Measurements from ENCODE around the gene KRTAP10-6.

DNA sequence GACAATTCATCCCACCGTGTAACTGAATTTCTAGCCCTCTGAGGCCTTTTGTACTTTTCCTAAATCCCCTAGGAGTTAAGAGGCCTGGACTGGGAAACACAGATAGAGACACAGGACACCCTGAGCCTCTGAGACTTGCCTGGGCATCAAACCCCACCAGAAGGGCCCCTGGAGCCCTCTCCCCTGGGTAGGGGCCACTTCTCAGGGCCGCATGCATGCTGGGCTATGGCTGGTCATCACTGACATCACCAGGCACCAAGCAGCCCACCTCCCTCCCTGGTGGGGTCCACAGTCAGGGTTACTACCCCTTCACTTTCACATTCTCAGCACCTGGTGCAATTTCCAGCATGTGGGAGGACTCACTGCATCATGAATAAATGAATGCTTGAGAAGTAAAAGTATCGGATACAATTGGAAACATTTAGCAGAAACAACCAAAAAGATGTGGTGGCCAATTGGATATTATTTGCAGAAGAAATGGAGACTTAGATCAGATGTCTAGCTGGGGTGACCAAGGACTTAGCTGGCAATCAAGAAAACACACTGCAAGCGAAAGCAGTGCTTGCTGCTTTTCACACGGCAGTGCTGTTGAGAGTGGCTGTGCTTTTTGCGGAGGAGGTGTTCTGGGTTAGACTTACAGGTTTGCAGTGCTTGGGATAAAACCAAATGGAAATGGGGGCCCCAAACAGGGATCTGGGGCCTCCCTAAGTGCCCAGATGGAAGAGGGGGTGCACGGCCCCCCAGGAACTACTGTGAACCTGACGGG lies 7.1 kb upstream of the KRTAP10-6 start:
- TF ChIP-seq RAD21 (IDR thresholded peaks at IDR 0.05; ENCODE audit: low read depth) (no peak), REST (IDR thresholded peaks at IDR 0.05; ENCODE audit: low read depth) (no peak), TCF12 (IDR thresholded peaks at IDR 0.05; ENCODE audit: low read depth) (no peak), CEBPB (IDR thresholded peaks at IDR 0.05) (no peak), FOXM1 (IDR thresholded peaks at IDR 0.05; ENCODE audit: borderline replicate concordance, low read depth) (no peak), EP300 (IDR thresholded peaks at IDR 0.05; ENCODE audit: borderline replicate concordance) (no peak), MAX (IDR thresholded peaks at IDR 0.05) (no peak), EGR1 (IDR thresholded peaks at IDR 0.05) (no peak), TAF1 (IDR thresholded peaks at IDR 0.05; ENCODE audit: low read depth) (no peak), CREB1 (IDR thresholded peaks at IDR 0.05; ENCODE audit: low read depth) (no peak)
- TF ChIP-seq, protein P1, sequence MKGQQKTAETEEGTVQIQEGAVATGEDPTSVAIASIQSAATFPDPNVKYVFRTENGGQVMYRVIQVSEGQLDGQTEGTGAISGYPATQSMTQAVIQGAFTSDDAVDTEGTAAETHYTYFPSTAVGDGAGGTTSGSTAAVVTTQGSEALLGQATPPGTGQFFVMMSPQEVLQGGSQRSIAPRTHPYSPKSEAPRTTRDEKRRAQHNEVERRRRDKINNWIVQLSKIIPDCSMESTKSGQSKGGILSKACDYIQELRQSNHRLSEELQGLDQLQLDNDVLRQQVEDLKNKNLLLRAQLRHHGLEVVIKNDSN (IDR thresholded peaks at IDR 0.05): no peak

Data from Ishikawa (cell line).